Loucy (cell line): ENCODE results near the gene ORC4.

ENCODE experiments used
- CTCF ChIP-seq: fragments of 200-600 bp; sonication (generic); conservative IDR thresholded peaks from 2 replicates; pipeline ENCODE4 v1.5.1; 2014; ENCODE audit warnings: mild to moderate bottlenecking, antibody characterized with exemption, low read length
- EZH2phosphoT487 ChIP-seq: fragments of 200-600 bp; IDR thresholded peaks from 2 replicates; pipeline ENCODE4 v1.6.1; 2018; ENCODE audit warnings: antibody characterized with exemption, mild to moderate bottlenecking, moderate library complexity, borderline replicate concordance

- TF ChIP-seq CTCF, result no peak
- TF ChIP-seq EZH2phosphoT487, result no peak
Measured at GRCh38 chr2:148007219-148007900, 13.2 kb downstream of the ORC4 start.
